K562 (cell line): ENCODE measurements around the gene ENSA. TPM values are rescaled to one million over a fixed set of nuclear protein-coding genes. Genes with fewer than 3 reads are reported as not detected.

Experiments used
- ATAC-seq: fragments of 200-7000 bp; cut with Tn5 transposase; 3 replicates; pipeline ENCODE4 v1.9.1; 2020; ENCODE audit warnings: moderate library complexity
- BruUV-seq: library from RNA; stranded (reverse); fragments of 400-500 nt; replicated peaks from 2 replicates; lab custom pipeline; 2021; lab: Mats Ljungman, UMichigan
- CTCF ChIA-PET: fragments of 300-600 bp; formaldehyde crosslinking; extraction: SDS; loops from one replicate; lab custom pipeline; 2021; ENCODE audit warnings: low intra/inter-chr PET ratio; lab: Yijun Ruan, JAX
- POLR2A ChIA-PET: fragments of 300-600, 350-650 bp; sonication (Branson Sonifier 250); formaldehyde crosslinking; extraction: SDS; loops from one replicate; lab custom pipeline; 2021; ENCODE audit warnings: antibody characterized with exemption, inconsistent platforms; lab: Yijun Ruan, JAX
- DNase-seq, 4 experiments: peaks; one replicate each; pipeline versions ENCODE4 v3.0.0 to v3.0.0-alpha.2; 2011 to 2018; ENCODE audit warnings: low spot score in 3 of 4, mixed read lengths in 3 of 4; ENCODE audit errors: extremely low read depth in 1 of 4
- FAIRE-seq: peaks from 2 replicates; lab custom pipeline; 2011; peaks lifted over from hg19 to GRCh38; lab: Jason Lieb, UNC
- H2AFZ ChIP-seq: 2 replicates; pipeline ENCODE4 v1.6.0; 2011; ENCODE audit warnings: low read depth, low read length, control low read depth, inconsistent platforms
- H3K27ac ChIP-seq: fragments of 200-600 bp; 3 replicates; pipeline ENCODE4 v1.8.0; 2011; ENCODE audit warnings: low read depth, mild to moderate bottlenecking, control low read depth, inconsistent platforms, low read length, moderate library complexity, mixed read lengths; ENCODE audit errors: extremely low read depth
- H3K27me3 ChIP-seq, 2 experiments: fragments of 300-600 bp in 1 of 2; 2 replicates in 1 of 2; 3 replicates in 1 of 2; pipeline versions ENCODE4 v1.6.0 to v1.8.0; 2011; ENCODE audit warnings: inconsistent platforms in 2 of 2, low read length in 2 of 2, mild to moderate bottlenecking in 1 of 2, mixed read lengths in 1 of 2, moderate library complexity in 1 of 2; ENCODE audit not compliant: control insufficient read depth in 2 of 2, insufficient read depth in 2 of 2
- H3K36me3 ChIP-seq: fragments of 300-600 bp; 3 replicates; pipeline ENCODE4 v1.8.0; 2011; ENCODE audit warnings: mild to moderate bottlenecking, low read length, inconsistent platforms; ENCODE audit not compliant: control insufficient read depth, insufficient read depth
- H3K4me1 ChIP-seq, 2 experiments: fragments of 200-600 bp in 1 of 2; replicated peaks in 1 of 2; 2 replicates in 1 of 2; 3 replicates in 1 of 2; pipeline versions ENCODE4 v1.5.1 to v1.8.0; 2011; ENCODE audit warnings: inconsistent platforms in 2 of 2, low read length in 2 of 2, mild to moderate bottlenecking in 1 of 2, mixed read lengths in 1 of 2, moderate library complexity in 1 of 2; ENCODE audit not compliant: control insufficient read depth in 2 of 2, insufficient read depth in 2 of 2
- H3K4me2 ChIP-seq: 2 replicates; pipeline ENCODE4 v1.6.1; 2011; ENCODE audit warnings: low read length, control low read depth, inconsistent platforms, mixed read lengths; ENCODE audit not compliant: insufficient read depth
- H3K4me3 ChIP-seq: fragments of 200-600 bp; sonication (generic), shearing (Covaris generic); 2 replicates; pipeline ENCODE4 v1.5.1; 2016; ENCODE audit warnings: control low read depth, inconsistent platforms
- H3K79me2 ChIP-seq: fragments of 200-600 bp; 3 replicates; pipeline ENCODE4 v1.8.0; 2011; ENCODE audit warnings: low read length, inconsistent platforms; ENCODE audit not compliant: control insufficient read depth, insufficient read depth
- H3K9ac ChIP-seq, 2 experiments: 2 replicates each; pipeline versions ENCODE4 v1.6.0 to v1.6.1; 2011; ENCODE audit warnings: low read depth in 2 of 2, low read length in 2 of 2, control low read depth in 1 of 2, inconsistent platforms in 1 of 2, mild to moderate bottlenecking in 1 of 2, mixed read lengths in 1 of 2; ENCODE audit not compliant: insufficient read depth in 1 of 2
- H3K9me1 ChIP-seq: one replicate; pipeline ENCODE4 v1.6.0; 2011; ENCODE audit warnings: inconsistent platforms, mild to moderate bottlenecking, low read length, moderate library complexity; ENCODE audit not compliant: control insufficient read depth, insufficient read depth
- H3K9me3 ChIP-seq: replicated peaks from 2 replicates; pipeline ENCODE4 v1.5.1; 2011; ENCODE audit warnings: low read depth, low read length, inconsistent platforms; ENCODE audit not compliant: control insufficient read depth, insufficient read depth
- H4K20me1 ChIP-seq: replicated peaks from 2 replicates; pipeline ENCODE4 v1.6.1; 2011; ENCODE audit warnings: low read length, inconsistent platforms, mixed read lengths; ENCODE audit not compliant: control insufficient read depth, insufficient read depth
- ARID4B ChIP-seq: sonication (generic); formaldehyde crosslinking; IDR thresholded peaks from 2 replicates; pipeline ENCODE4 v1.8.0; 2022; ENCODE audit warnings: mild to moderate bottlenecking, missing genetic modification reagents
- CREBBP ChIP-seq: IDR thresholded peaks from one replicate; pipeline ENCODE4 v1.6.1; 2012; ENCODE audit warnings: low read depth, mild to moderate bottlenecking, control low read depth, inconsistent platforms, low read length
- MXI1 ChIP-seq: IDR thresholded peaks from 2 replicates; pipeline ENCODE4 v1.6.1; 2011; ENCODE audit warnings: low read depth, mild to moderate bottlenecking, improper control_type of control experiment, low read length
- TOE1 ChIP-seq, 2 experiments: fragments of 450-650 bp in 1 of 2; sonication (generic) in 1 of 2; formaldehyde crosslinking in 1 of 2; IDR thresholded peaks; 2 replicates each; pipeline versions ENCODE4 v1.7.1 to v1.8.0; 2016 to 2022; ENCODE audit warnings: borderline replicate concordance in 2 of 2, mild to moderate bottlenecking in 2 of 2, antibody characterized with exemption in 1 of 2, inconsistent platforms in 1 of 2, low read depth in 1 of 2, missing genetic modification reagents in 1 of 2, moderate library complexity in 1 of 2
- YY1 ChIP-seq, 3 experiments: IDR thresholded peaks; 2 replicates each; pipeline ENCODE4 v1.6.1; 2011; ENCODE audit warnings: low read length in 2 of 3, mild to moderate bottlenecking in 2 of 3, moderate library complexity in 2 of 3, borderline replicate concordance in 1 of 3, control low read depth in 1 of 3, low read depth in 1 of 3; ENCODE audit not compliant: insufficient read depth in 3 of 3, insufficient replicate concordance in 2 of 3, control insufficient read depth in 1 of 3, insufficient read length in 1 of 3; ENCODE audit errors: extremely low read depth in 1 of 3
- WGBS: fragments of 100-300 bp; shearing (Covaris generic); methylation state at CpG from one replicate; pipeline ENCODE4 v1.1.6; 2016; ENCODE audit warnings: low coverage, mixed read lengths; ENCODE audit not compliant: insufficient coverage; ENCODE audit errors: missing lambda C conversion rate; 5-methylcytosine and 5-hydroxymethylcytosine counted together
- in situ Hi-C: fragments of 300-500 bp; cut with MboI; formaldehyde crosslinking; loops from 4 replicates; pipeline ENCODE4 v1.15.0; 2018; ENCODE audit warnings: inconsistent platforms, mixed read lengths
- intact Hi-C: fragments of 100-400 bp; cut with micrococcal nuclease; formaldehyde crosslinking; loops from 2 replicates; pipeline ENCODE4 v1.14.2; 2022
- polyA plus RNA-seq, 8 experiments: library from polyadenylated mRNA; depleted of rRNA in 4 of 8; stranded (reverse) in 5 of 8; unstranded in 3 of 8; fragments of >200 nt; fragmentation: Nextera tagmentation in 2 of 8; fragmentation: Illumina TruSeq in 1 of 8; extraction: Ambion mirVana in 2 of 8; extraction: Trizol in 1 of 8; gene quantifications; 2 replicates each; pipeline versions ENCODE4 v1.2.1 to v1.2.3, GENCODE V29; 2011 to 2014; ENCODE audit warnings: inconsistent platforms in 1 of 8, missing spikeins in 1 of 8
- total RNA-seq, 7 experiments: library from RNA; depleted of rRNA in 6 of 7; stranded (reverse); fragments of >200 nt in 6 of 7; fragmentation: Illumina TruSeq in 2 of 7; extraction: Trizol in 2 of 7; gene quantifications; 2 replicates each; pipeline versions ENCODE4 v1.2.1 to v1.2.3, GENCODE V29; 2011 to 2021; ENCODE audit warnings: low replicate concordance in 1 of 7

ENSA gene
- total and polyA plus RNA-seq, 9 of the 15 experiments (the other 6 are each of a cell fraction or from before 2014, with no cell fraction given) = 68.1 to 605 (median 188) TPM

GRCh38 chr1:150661156-150661555 is 31.7 kb upstream of the ENSA start:
- Histone ChIP-seq H3K36me3 (peaks cover 35% of the 10 kb centered on the region; the same call in 2 of the 3 replicates), H4K20me1 (no peaks in the 10 kb centered on the region), H3K9ac (no peak overlapping the region), H2AFZ (no peak overlapping the region), H3K9me1 (no peaks in the 10 kb centered on the region), H3K9me3 (no peaks in the 10 kb centered on the region), H3K27ac (no peak overlapping the region), H3K27me3 (no peaks in the 10 kb centered on the region), H3K4me3 (no peak overlapping the region), H3K79me2 (no peaks in the 10 kb centered on the region), H3K4me2 (no peak overlapping the region), H3K4me1 (no peaks in the 10 kb centered on the region)
- ATAC-seq (no peak), FAIRE-seq (no peak), DNase-seq (no peak)
- POLR2A ChIA-PET = interaction anchor here (1.0 to 1.2 kb wide), 2 partner anchors 9 to 15 kb away, joined by 3 read pairs; no protein-coding TSS in a partner anchor
- in situ Hi-C loops = no loop called here
- WGBS = 92% methylated on average over 5 of the region's 5 CpGs
- BruUV-seq = no TSS peak
- intact Hi-C loops = no loop called here
- CTCF ChIA-PET = no interaction called here
- TF ChIP-seq YY1 (IDR thresholded peaks at IDR 0.05; ENCODE audit: borderline replicate concordance in 1 of 3, control insufficient read depth in 1 of 3, extremely low read depth in 1 of 3, insufficient read depth in 3 of 3, insufficient read length in 1 of 3, insufficient replicate concordance in 2 of 3, low read depth in 1 of 3, low read length in 2 of 3) (no peak), MXI1 (no peak), ARID4B (CRISPR knock-in tag) (no peak), CREBBP (no peak), TOE1 (IDR thresholded peaks at IDR 0.05; ENCODE audit: borderline replicate concordance) (no peak), TOE1 (CRISPR knock-in tag; IDR thresholded peaks at IDR 0.05; ENCODE audit: borderline replicate concordance, low read depth) (no peak)
